RWPE2 (cell line): Measurements from ENCODE around the gene GRHL1.
"Not testable (repeated sequence)": the region's sequence is repeated elsewhere in the genome, so short reads cannot be mapped to it uniquely, and the experiment has no call there.

ENCODE experiments used
- ATAC-seq: fragments of 200-7000 bp; cut with Tn5 transposase; 3 replicates; pipeline ENCODE4 v1.9.1; 2021; ENCODE audit warnings: low read depth
- DNase-seq: peaks from one replicate; pipeline ENCODE4 v3.0.0-alpha.2; 2020; ENCODE audit warnings: low spot score
- H3K27ac ChIP-seq: fragments of 450-650 bp; 2 replicates; pipeline ENCODE4 v1.5.1; 2017; ENCODE audit warnings: mild to moderate bottlenecking; ENCODE audit not compliant: poor library complexity, severe bottlenecking
- H3K27me3 ChIP-seq: fragments of 250-450 bp; sonication (Bioruptor Pico); 2 replicates; pipeline ENCODE4 v1.5.1; 2021; ENCODE audit warnings: mild to moderate bottlenecking, moderate library complexity; ENCODE audit not compliant: insufficient read depth, poor library complexity, severe bottlenecking
- H3K36me3 ChIP-seq: fragments of 250-450 bp; sonication (Bioruptor Pico); 2 replicates; pipeline ENCODE4 v1.5.1; 2020; ENCODE audit warnings: low read depth, mild to moderate bottlenecking, moderate library complexity
- H3K4me1 ChIP-seq: fragments of 250-450 bp; sonication (Bioruptor Pico); 2 replicates; pipeline ENCODE4 v1.5.1; 2021; ENCODE audit warnings: mild to moderate bottlenecking, moderate library complexity; ENCODE audit not compliant: insufficient read depth, poor library complexity, severe bottlenecking
- H3K4me3 ChIP-seq: fragments of 250-450 bp; sonication (Bioruptor Pico); 2 replicates; pipeline ENCODE4 v1.5.1; 2021; ENCODE audit warnings: mild to moderate bottlenecking, moderate library complexity; ENCODE audit not compliant: severe bottlenecking
- H3K9me3 ChIP-seq: fragments of 250-450 bp; sonication (Bioruptor Pico); 2 replicates; pipeline ENCODE4 v1.5.1; 2021; ENCODE audit warnings: mild to moderate bottlenecking, moderate library complexity; ENCODE audit not compliant: severe bottlenecking
- CTCF ChIP-seq: fragments of 450-650 bp; IDR thresholded peaks from one replicate; pipeline ENCODE4 v1.5.1; 2017; ENCODE audit warnings: mild to moderate bottlenecking, moderate library complexity; ENCODE audit not compliant: poor library complexity, severe bottlenecking

GRHL1 gene

GRCh38 chr2:10028988-10029874 lies 77.7 kb downstream of the GRHL1 start:
- H3K36me3 ChIP-seq, result no peaks in the 10 kb centered on the region
- no peaks in the 10 kb centered on the region for H3K4me1 ChIP-seq
- TF ChIP-seq CTCF, result no peak
- ATAC-seq (peak; percentile 48), DNase-seq (no peak)
- H3K27me3 ChIP-seq, result no peaks in the 10 kb centered on the region
- no peak overlapping the region for H3K4me3 ChIP-seq
- H3K9me3 ChIP-seq, result no peaks in the 10 kb centered on the region
- no peak overlapping the region for H3K27ac ChIP-seq

GRCh38 chr2:10029875-10030223 lies 78.4 kb downstream of the GRHL1 start:
- no peak for ATAC-seq
- no peaks in the 10 kb centered on the region for H3K27me3 ChIP-seq
- no peaks in the 10 kb centered on the region for H3K36me3 ChIP-seq
- no peak overlapping the region for H3K4me3 ChIP-seq
- no peak for DNase-seq
- no peaks in the 10 kb centered on the region for H3K9me3 ChIP-seq
- H3K4me1 ChIP-seq, result no peaks in the 10 kb centered on the region
- no peak overlapping the region for H3K27ac ChIP-seq
- TF ChIP-seq CTCF, result no peak

GRCh38 chr2:10030311-10030736 lies 78.8 kb downstream of the GRHL1 start:
- H3K9me3 ChIP-seq, result no peaks in the 10 kb centered on the region

GRCh38 chr2:10030798-10031197 lies 79.3 kb downstream of the GRHL1 start:
- not testable (repeated sequence) for H3K27ac ChIP-seq, H3K9me3 ChIP-seq, H3K4me3 ChIP-seq, DNase-seq, H3K4me1 ChIP-seq, ATAC-seq, H3K36me3 ChIP-seq, H3K27me3 ChIP-seq

More at GRCh38 chr2:10030311-10030736, 78.8 kb downstream of the GRHL1 start:
- no peak overlapping the region for H3K4me3 ChIP-seq
- DNase-seq (no peak), ATAC-seq (no peak)
- no peaks in the 10 kb centered on the region for H3K36me3 ChIP-seq
- TF ChIP-seq CTCF, result no peak
- no peak overlapping the region for H3K27ac ChIP-seq
- no peaks in the 10 kb centered on the region for H3K4me1 ChIP-seq
- H3K27me3 ChIP-seq, result no peaks in the 10 kb centered on the region

GRCh38 chr2:10031886-10032745 lies 80.6 kb downstream of the GRHL1 start:
- no peak overlapping the region for H3K27ac ChIP-seq
- no peaks in the 10 kb centered on the region for H3K4me1 ChIP-seq
- ATAC-seq (no peak), DNase-seq (no peak)
- no peak overlapping the region for H3K4me3 ChIP-seq
- no peaks in the 10 kb centered on the region for H3K36me3 ChIP-seq
- no peaks in the 10 kb centered on the region for H3K9me3 ChIP-seq
- H3K27me3 ChIP-seq, result no peaks in the 10 kb centered on the region
- TF ChIP-seq CTCF, result no peak
